Osteocyte (in vitro differentiated cells): Measurements from ENCODE around the gene IFNAR2. TPM values are rescaled to one million over a fixed set of nuclear protein-coding genes. Genes with fewer than 3 reads are reported as not detected.

Experiments
- DNase-seq: peaks from one replicate; pipeline ENCODE4 v3.0.0; 2021; ENCODE audit warnings: mixed read lengths; ENCODE audit not compliant: unreplicated experiment; ENCODE audit errors: extremely low spot score
- H3K27ac Mint-ChIP-seq: one replicate; pipeline ENCODE4 v1.8.0; 2021; ENCODE audit warnings: mild to moderate bottlenecking, mixed read lengths; ENCODE audit not compliant: unreplicated experiment
- H3K27me3 Mint-ChIP-seq: one replicate; pipeline ENCODE4 v1.8.0; 2021; ENCODE audit warnings: mixed read lengths; ENCODE audit not compliant: unreplicated experiment
- H3K36me3 Mint-ChIP-seq: one replicate; pipeline ENCODE4 v1.8.0; 2021; ENCODE audit warnings: mixed read lengths; ENCODE audit not compliant: unreplicated experiment
- H3K4me1 Mint-ChIP-seq: one replicate; pipeline ENCODE4 v1.8.0; 2021; ENCODE audit warnings: mixed read lengths; ENCODE audit not compliant: unreplicated experiment
- H3K4me3 Mint-ChIP-seq: one replicate; pipeline ENCODE4 v1.8.0; 2021; ENCODE audit warnings: mild to moderate bottlenecking, moderate library complexity, mixed read lengths; ENCODE audit not compliant: unreplicated experiment
- H3K9me3 Mint-ChIP-seq: one replicate; pipeline ENCODE4 v1.8.0; 2021; ENCODE audit warnings: mixed read lengths; ENCODE audit not compliant: unreplicated experiment
- CTCF ChIP-seq: fragments of 200-600 bp; sonication (generic); IDR thresholded peaks from 2 replicates; pipeline ENCODE4 v1.5.0; 2021; ENCODE audit warnings: antibody characterized with exemption, mild to moderate bottlenecking, moderate library complexity
- total RNA-seq: library from RNA; stranded (reverse); gene quantifications from 2 replicates; pipeline ENCODE4 v1.2.1, GENCODE V29; 2021

The IFNAR2 gene
- total RNA-seq, 1 donor from 2014 or later = 15.9 TPM

GRCh38 chr21:33207449-33208149, 22.1 kb upstream of the IFNAR2 start:
- Mint-ChIP-seq H3K9me3 (peaks cover 11% of the 10 kb centered on the region), H3K27ac (no peak overlapping the region), H3K4me1 (peaks cover 18% of the 10 kb centered on the region), H3K27me3 (peaks cover 5% of the 10 kb centered on the region), H3K36me3 (peaks cover 6% of the 10 kb centered on the region), H3K4me3 (no peak overlapping the region)
- no peak for DNase-seq
- no peak for TF ChIP-seq CTCF

GRCh38 chr21:33208534-33208933, 21.2 kb upstream of the IFNAR2 start:
- H3K4me1 Mint-ChIP-seq = peaks cover 14% of the 10 kb centered on the region
- peaks cover 6% of the 10 kb centered on the region for H3K36me3 Mint-ChIP-seq
- peaks cover 5% of the 10 kb centered on the region for H3K27me3 Mint-ChIP-seq
- no peak overlapping the region for H3K27ac Mint-ChIP-seq
- TF ChIP-seq CTCF = no peak
- H3K4me3 Mint-ChIP-seq = no peak overlapping the region
- no peak for DNase-seq
- H3K9me3 Mint-ChIP-seq = peaks cover 11% of the 10 kb centered on the region

- Mint-ChIP-seq H3K4me3 (no peak overlapping the region), H3K36me3 (peaks cover 6% of the 10 kb centered on the region), H3K4me1 (peaks cover 4% of the 10 kb centered on the region), H3K27me3 (peaks cover 17% of the 10 kb centered on the region), H3K9me3 (peaks cover 11% of the 10 kb centered on the region), H3K27ac (no peak overlapping the region)
- no peak for DNase-seq
- TF ChIP-seq CTCF = no peak
Observed at GRCh38 chr21:33211305-33211704, 18.4 kb upstream of the IFNAR2 start.

GRCh38 chr21:33211732-33212131, 18.0 kb upstream of the IFNAR2 start:
- Mint-ChIP-seq H3K27me3 (peaks cover 17% of the 10 kb centered on the region), H3K4me1 (peaks cover 4% of the 10 kb centered on the region), H3K9me3 (peaks cover 11% of the 10 kb centered on the region), H3K27ac (no peak overlapping the region), H3K4me3 (no peak overlapping the region), H3K36me3 (peaks cover 6% of the 10 kb centered on the region)
- TF ChIP-seq CTCF = no peak
- no peak for DNase-seq

- H3K27ac Mint-ChIP-seq = no peak overlapping the region
- H3K4me3 Mint-ChIP-seq = no peak overlapping the region
- peaks cover 4% of the 10 kb centered on the region for H3K4me1 Mint-ChIP-seq
- peaks cover 17% of the 10 kb centered on the region for H3K27me3 Mint-ChIP-seq
- no peak for DNase-seq
- peaks cover 11% of the 10 kb centered on the region for H3K9me3 Mint-ChIP-seq
- TF ChIP-seq CTCF = no peak
- peaks cover 6% of the 10 kb centered on the region for H3K36me3 Mint-ChIP-seq
Observed at GRCh38 chr21:33212159-33212851, 17.4 kb upstream of the IFNAR2 start.
